GM13976 (cell line): ENCODE measurements around the gene TREML4.
"Not testable (repeated sequence)": the region's sequence is repeated elsewhere in the genome, so short reads cannot be mapped to it uniquely, and the experiment has no call there.

ENCODE experiments used
- DNase-seq: peaks from one replicate; pipeline ENCODE4 v3.0.0; 2012; ENCODE audit warnings: low spot score
- in situ Hi-C: fragments of 300-500 bp; cut with MboI; formaldehyde crosslinking; loops from one replicate; pipeline ENCODE4 v1.12.0; 2022; ENCODE audit warnings: low sequenced_read_pairs, mixed read lengths, inconsistent platforms; ENCODE audit not compliant: unreplicated experiment
- TF ChIP-seq, protein P1 (sequence below): IDR thresholded peaks from 2 replicates; pipeline ENCODE4 v1.5.1; 2012; ENCODE audit warnings: borderline replicate concordance, mild to moderate bottlenecking; ENCODE audit not compliant: insufficient read depth; ENCODE audit errors: extremely low read depth, missing control alignments, control extremely low read depth

Gene TREML4

DNA sequence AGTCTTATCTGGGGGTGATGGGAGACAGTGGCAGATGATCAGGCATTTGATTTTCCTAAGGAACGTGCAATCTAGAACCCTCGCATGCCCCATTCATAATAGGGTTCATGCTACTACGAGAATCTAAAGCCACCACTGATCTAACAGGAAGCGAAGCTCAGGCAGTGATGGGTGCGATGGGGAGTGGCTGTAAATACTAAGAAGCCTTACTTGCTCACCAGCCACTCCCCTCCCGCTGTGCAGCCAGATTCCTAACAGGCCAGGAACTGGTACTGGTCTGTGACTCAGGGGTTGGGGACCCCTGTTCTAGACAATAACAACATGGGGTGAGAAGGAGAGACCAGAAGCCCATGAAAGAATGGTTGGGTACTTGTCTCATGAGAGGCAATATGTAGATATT lies 4.5 kb downstream of the TREML4 start:
- TF ChIP-seq, protein P1, sequence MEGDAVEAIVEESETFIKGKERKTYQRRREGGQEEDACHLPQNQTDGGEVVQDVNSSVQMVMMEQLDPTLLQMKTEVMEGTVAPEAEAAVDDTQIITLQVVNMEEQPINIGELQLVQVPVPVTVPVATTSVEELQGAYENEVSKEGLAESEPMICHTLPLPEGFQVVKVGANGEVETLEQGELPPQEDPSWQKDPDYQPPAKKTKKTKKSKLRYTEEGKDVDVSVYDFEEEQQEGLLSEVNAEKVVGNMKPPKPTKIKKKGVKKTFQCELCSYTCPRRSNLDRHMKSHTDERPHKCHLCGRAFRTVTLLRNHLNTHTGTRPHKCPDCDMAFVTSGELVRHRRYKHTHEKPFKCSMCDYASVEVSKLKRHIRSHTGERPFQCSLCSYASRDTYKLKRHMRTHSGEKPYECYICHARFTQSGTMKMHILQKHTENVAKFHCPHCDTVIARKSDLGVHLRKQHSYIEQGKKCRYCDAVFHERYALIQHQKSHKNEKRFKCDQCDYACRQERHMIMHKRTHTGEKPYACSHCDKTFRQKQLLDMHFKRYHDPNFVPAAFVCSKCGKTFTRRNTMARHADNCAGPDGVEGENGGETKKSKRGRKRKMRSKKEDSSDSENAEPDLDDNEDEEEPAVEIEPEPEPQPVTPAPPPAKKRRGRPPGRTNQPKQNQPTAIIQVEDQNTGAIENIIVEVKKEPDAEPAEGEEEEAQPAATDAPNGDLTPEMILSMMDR: no peak
- in situ Hi-C loops: no loop called here
- no peak for DNase-seq

DNA sequence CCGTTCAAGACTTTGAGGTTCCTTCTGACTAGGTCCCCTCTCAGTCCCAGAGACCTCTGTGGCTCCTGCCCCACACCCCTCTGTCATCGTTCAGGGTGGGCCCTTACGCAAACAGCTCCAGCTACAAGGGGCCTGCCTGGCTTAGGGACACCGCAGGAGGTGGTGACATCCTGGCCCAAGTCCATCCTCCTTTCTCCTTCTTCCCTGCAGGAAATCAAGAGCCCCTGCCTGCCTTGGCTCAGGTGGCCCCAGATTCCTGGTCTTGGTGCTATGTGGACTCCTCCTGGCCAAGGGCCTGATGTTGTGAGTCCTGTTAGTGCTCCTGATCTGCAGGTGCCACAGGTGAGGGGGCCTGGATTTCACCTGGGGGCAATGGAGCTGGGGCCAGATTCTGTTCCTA lies 8.1 kb downstream of the TREML4 start:
- in situ Hi-C loops: no loop called here
- no peak for DNase-seq
- TF ChIP-seq, protein P1: no peak

DNA sequence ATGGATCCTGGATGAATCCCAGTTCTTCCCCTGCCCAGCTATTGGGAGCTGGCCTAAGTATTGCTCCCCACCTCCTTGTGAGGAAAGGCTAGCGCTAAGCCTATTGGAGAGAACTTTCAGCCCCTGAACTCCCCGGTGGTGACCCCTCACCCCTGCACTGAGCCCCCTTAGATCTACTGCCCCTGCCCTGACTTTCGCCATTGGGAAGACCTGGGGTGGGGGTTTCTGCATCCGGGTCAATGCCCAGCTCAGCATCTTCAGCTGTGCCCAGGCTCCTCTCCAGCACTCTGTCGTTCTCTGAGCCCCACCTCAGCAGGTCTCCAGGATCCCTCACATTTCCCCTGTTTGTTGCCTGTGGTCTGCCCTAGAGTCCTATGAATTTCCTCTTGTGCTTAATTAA lies 9.0 kb downstream of the TREML4 start:
- no peak for DNase-seq
- in situ Hi-C loops: no loop called here

DNA sequence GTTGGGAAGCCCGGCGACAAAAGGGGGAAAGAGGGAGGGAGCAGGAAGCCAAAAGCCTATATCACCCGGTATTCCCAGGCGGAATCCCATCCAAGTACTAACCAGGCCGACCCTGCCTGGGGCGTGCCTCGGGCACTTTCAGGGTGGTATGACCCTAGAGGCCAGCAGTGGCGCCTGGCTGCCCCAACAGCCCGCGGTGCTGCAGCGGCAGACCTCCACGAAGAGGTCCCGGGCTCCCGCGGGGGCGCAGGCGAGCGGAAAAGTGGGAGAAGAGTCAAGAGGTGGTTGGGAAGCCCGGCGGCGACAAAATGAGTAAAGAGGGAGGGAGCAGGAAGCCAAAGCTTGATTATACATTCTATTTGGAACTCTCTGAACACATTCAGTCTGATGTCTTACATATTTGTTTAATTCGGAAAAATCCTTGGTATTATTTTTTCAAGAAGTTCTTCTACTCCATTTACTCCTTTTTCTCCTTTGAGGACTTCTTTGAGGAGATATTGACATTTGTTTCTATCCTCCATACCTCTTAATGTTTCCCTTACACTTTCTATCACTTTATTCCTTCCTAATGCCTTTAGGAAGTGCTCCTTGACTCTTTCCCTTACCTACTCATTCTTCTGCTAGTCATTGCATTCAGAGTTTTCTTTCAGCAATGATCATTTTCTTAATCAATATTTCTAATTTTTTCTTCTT lies 11.5 kb downstream of the TREML4 start:
- no peak for DNase-seq
- TF ChIP-seq, protein P1: no peak
- in situ Hi-C loops: no loop called here

More for the DNA sequence above, 9.0 kb downstream of the TREML4 start:
- TF ChIP-seq, protein P1: no peak

DNA sequence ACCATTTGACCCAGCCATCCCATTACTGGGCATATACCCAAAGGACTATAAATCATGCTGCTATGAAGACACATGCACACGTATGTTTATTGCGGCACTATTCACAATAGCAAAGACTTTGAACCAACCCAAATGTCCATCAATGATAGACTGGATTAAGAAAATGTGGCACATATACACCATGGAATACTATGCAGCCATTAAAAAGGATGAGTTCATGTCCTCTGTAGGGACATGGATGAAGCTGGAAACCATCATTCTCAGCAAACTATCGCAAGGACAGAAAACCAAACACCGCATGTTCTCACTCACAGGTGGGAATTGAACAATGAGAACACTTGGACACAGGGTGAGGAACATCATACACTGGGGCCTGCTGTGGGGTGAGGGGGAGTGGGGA lies 18.4 kb downstream of the TREML4 start:
- DNase-seq, in situ Hi-C loops: not testable (repeated sequence)

DNA sequence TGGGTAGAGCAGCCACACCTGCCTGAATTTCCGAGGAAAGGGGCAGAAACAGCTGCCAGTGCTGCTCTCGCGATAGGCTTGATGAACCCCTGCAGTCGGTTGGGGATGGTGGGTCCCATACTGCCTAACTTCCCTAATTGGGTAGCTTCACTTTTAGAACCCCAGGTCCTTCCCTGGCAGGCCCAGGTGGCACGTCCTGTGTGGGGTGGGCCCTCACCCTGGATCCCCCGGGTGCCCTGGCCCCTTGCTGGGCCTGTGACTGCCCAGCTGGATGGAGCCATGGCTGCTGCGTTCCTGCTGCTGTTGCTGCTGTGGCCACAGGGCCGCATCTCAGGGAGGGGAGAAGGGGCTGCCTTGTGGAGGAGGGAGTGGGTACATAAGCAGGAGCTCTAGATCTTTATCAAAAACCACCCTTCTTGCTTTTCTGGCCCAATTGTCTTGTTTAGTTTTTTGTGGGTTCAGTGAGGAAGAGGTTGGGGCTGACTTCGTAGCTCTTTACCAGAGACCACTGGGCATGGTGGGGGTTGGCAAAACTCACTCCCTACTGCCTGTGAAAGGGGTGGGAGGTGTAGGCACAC lies 19.2 kb downstream of the TREML4 start:
- DNase-seq: no peak
- TF ChIP-seq, protein P1: no peak
- in situ Hi-C loops: no loop called here

DNA sequence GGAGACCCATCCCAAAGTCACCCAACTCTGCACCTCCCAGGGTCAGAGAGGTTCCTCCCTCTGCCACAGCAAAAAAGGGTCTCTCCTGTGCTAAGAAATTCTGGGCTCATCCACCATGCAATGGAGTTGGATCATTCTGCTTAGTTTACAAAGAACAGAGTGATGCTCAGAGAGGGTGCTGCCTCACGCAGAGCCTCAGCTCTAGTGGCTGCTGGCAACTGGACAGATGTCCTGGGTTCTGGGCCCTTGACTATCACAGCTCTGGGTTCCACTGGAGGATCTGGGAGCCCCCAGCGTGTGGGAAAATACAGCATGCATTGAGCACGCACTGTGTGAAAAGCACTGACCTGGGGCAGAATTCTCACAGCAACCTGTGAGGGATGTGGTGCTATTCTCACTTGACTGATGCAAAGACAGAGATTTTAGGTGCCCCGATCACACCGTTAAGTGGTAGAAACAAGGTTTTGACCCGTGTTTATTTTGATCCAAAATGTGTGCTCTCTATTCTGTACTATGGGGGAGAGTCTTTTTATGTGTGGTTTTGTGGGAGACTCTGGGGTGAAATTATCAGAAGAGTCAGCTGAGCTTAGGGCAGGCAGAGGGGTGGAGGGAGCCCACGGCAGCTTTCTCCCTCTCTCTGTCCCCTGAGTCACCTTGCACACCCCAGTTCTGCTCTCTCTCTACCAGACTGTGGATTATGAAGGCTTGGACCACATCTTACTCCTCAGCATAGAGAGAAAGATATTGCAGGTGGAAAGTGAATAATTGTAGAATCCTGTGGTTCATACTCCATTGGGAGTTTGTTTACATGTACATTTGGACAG lies 19.9 kb downstream of the TREML4 start:
- in situ Hi-C loops: no loop called here
- no peak for DNase-seq
- TF ChIP-seq, protein P1: no peak
